ENCODE results near the gene HES2. TPM values are rescaled to one million over a fixed set of nuclear protein-coding genes. Genes with fewer than 3 reads are reported as not detected.

The HES2 gene
- polyA plus RNA-seq, 2 of the 4 experiments (the other 2 are of a cell fraction) = 0.75 to 1.8 TPM

DNA sequence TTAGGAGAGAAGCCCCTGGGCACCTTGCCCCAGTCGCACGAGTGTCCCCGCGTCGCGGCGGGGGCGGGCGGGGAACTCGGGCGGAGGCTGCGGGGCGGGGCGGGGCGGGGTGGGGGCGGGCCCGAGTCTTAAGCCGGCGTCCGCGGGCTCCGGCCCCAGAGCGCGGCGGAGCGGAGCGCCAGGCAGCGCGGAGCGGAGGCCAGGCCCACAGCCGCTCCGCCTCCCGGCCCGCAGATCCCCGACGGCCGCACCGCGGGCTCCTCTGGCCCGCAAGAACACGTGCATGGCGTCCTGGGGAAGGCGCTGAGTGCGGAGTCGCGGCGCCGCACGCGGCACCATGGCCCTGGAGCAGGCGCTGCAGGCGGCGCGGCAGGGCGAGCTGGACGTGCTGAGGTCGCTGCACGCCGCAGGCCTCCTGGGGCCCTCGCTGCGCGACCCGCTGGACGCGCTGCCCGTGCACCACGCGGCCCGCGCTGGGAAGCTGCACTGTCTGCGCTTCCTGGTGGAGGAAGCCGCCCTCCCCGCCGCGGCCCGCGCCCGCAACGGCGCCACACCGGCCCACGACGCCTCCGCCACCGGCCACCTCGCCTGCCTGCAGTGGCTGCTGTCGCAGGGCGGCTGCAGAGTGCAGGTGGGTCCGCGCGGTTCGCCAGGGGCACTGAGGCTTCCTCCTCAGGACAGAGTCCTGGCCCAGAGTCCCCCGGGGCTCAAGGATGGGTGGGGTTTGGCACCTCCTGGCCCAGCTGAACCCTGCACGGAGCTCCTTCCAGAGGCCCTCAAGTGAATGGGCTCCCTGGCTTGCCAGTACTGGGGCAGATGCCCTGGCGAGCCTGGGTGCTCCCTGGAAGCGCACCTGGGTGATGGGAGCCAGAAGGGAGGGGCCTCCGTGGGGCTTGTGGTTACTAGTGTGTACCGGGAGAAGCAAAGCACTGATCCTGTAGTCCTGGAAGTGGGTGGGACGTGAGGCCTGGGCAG is 5.2 kb upstream of the HES2 start, which contains the start of gene ESPN:
Gene ESPN, plus strand, starts transcription at position 158 of the 975 bp plus-strand sequence. Its CDS starts 180 bp downstream, at position 338.
- 81% methylated on average over 6 of the region's 99 CpGs for WGBS (ENCODE audit: missing lambda C conversion rate)
- no peak for TF ChIP-seq FOSL2 (IDR thresholded peaks at IDR 0.05)
- no peak for TF ChIP-seq FOSL2 (CRISPR knock-in tag; IDR thresholded peaks at IDR 0.05)
- TF ChIP-seq ZNF302 (CRISPR knock-in tag; IDR thresholded peaks at IDR 0.05) = no peak
- TF ChIP-seq TP53 (CRISPR knock-in tag; IDR thresholded peaks at IDR 0.05) = no peak
- TF ChIP-seq ZC3H11A (IDR thresholded peaks at IDR 0.05) = no peak
- no peak for TF ChIP-seq NR3C1 (IDR thresholded peaks at IDR 0.05)
- POLR2A ChIA-PET = no interaction called here
- DNase-seq (ENCODE audit: low read depth in 1 of 2, low spot score in 1 of 2) (no peak), FAIRE-seq (no peak), ATAC-seq (peak; percentile 50 to 57)
- no peaks in the 10 kb centered on the region for H3K9me3 ChIP-seq
- H3K27ac ChIP-seq = peak within 1 kb of the TSS in 1 of 2 experiments; percentile 48; a peak in 2 of 6 replicates
- peak within 1 kb of the TSS; percentile 35 for H3K4me3 ChIP-seq
- peaks cover 19% of the 10 kb centered on the region for H3K4me1 ChIP-seq
- peak within 1 kb of the TSS; percentile 82 for H3K4me2 ChIP-seq
- CTCF ChIA-PET = interaction anchor here (1.3 to 2.7 kb wide), 3 partner anchors 8 to 13 kb away, joined by 4 to 31 read pairs (median 4); no protein-coding TSS in a partner anchor

DNA sequence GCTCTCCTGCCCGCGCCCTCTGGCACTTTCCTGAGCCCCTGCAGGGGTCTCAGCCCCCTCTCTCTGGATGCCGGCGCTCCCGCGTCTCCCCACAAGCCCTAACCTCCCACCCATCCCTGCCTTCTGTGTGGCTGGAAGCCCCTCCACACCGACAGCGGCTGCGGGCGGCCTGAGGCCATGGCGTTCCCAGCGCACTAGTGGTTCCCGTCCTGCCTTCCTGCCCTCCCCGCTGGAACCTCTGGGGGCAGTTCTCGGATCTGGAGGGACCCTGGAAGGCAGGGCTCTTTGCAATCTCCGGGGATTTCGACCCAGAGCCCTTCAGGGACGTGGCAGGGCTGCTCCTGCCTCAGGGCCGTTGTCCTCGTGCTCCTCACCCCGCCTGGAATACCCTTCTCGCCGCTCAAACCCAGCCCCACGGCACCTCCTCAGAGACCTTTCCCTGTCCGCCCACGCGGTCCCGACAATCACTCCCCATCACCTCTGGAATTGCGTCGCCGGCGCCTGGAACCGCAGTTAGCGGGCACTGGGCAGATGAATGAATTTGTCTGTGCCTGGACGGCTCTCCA is 4.4 kb upstream of the HES2 start:
- no peak for FAIRE-seq
- ATAC-seq = peak; percentile 23 to 46; a peak in 4 of 6 replicates
- H3K27ac ChIP-seq = no peak overlapping the region; a peak in 2 of 6 replicates
- ChIA-PET CTCF (interaction anchor here (0.9 to 6.8 kb wide), 15 partner anchors 9 to 181 kb away, joined by 3 to 96 read pairs (median 7); no protein-coding TSS in a partner anchor), POLR2A (no interaction called here)
- peak overlapping the region; percentile 82 for H3K4me2 ChIP-seq
- WGBS (ENCODE audit: missing lambda C conversion rate) = 14% methylated on average over 13 of the region's 35 CpGs
- no peak for TF ChIP-seq HEYL (CRISPR knock-in tag; IDR thresholded peaks at IDR 0.05)
- TF ChIP-seq KDM1A (IDR thresholded peaks at IDR 0.05; ENCODE audit: low read depth) = no peak
- TF ChIP-seq, protein P1, sequence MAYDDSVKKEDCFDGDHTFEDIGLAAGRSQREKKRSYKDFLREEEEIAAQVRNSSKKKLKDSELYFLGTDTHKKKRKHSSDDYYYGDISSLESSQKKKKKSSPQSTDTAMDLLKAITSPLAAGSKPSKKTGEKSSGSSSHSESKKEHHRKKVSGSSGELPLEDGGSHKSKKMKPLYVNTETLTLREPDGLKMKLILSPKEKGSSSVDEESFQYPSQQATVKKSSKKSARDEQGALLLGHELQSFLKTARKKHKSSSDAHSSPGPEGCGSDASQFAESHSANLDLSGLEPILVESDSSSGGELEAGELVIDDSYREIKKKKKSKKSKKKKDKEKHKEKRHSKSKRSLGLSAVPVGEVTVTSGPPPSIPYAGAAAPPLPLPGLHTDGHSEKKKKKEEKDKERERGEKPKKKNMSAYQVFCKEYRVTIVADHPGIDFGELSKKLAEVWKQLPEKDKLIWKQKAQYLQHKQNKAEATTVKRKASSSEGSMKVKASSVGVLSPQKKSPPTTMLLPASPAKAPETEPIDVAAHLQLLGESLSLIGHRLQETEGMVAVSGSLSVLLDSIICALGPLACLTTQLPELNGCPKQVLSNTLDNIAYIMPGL (CRISPR knock-in tag; IDR thresholded peaks at IDR 0.05; ENCODE audit: borderline replicate concordance) = no peak
- TF ChIP-seq KDM5A (IDR thresholded peaks at IDR 0.05) = no peak
- no peak for TF ChIP-seq POLR2AphosphoS2 (conservative IDR thresholded peaks at IDR 0.05; ENCODE audit: low read length)
- TF ChIP-seq FOXS1 (CRISPR knock-in tag; IDR thresholded peaks at IDR 0.05) = no peak
- TF ChIP-seq FOSB (CRISPR knock-in tag; IDR thresholded peaks at IDR 0.05) = no peak
- no peak for TF ChIP-seq ZC3H11A (IDR thresholded peaks at IDR 0.05)
- TF ChIP-seq ZNF302 (CRISPR knock-in tag; IDR thresholded peaks at IDR 0.05) = no peak
- TF ChIP-seq MYC (IDR thresholded peaks at IDR 0.05; ENCODE audit: borderline replicate concordance, low read length) = no peak
- no peak for TF ChIP-seq BHLHE40 (IDR thresholded peaks at IDR 0.05; ENCODE audit: low read depth, low read length)
- no peak for TF ChIP-seq RCOR1 (IDR thresholded peaks at IDR 0.05; ENCODE audit: low read depth, low read length)
- no peak for TF ChIP-seq RAD21 (conservative IDR thresholded peaks at IDR 0.05 in 1 of 2, IDR thresholded peaks at IDR 0.05 in 1 of 2)
- no peak for TF ChIP-seq CHD4 (IDR thresholded peaks at IDR 0.05; ENCODE audit: borderline replicate concordance)
- TF ChIP-seq, protein P2, sequence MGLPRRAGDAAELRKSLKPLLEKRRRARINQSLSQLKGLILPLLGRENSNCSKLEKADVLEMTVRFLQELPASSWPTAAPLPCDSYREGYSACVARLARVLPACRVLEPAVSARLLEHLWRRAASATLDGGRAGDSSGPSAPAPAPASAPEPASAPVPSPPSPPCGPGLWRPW (IDR thresholded peaks at IDR 0.05) = no peak
- no peak for TF ChIP-seq SREBF2 (IDR thresholded peaks at IDR 0.05)
- no peaks in the 10 kb centered on the region for H3K9me3 ChIP-seq
- peaks cover 19% of the 10 kb centered on the region for H3K4me1 ChIP-seq
- no peak for DNase-seq (ENCODE audit: low read depth in 1 of 2, low spot score in 1 of 2)
- H3K4me3 ChIP-seq = peak overlapping the region; percentile 35; the same call in 2 of the 3 replicates

Data from A549 (cell line).